Measurements from ENCODE around the gene GRID2. TPM values are rescaled to one million over a fixed set of nuclear protein-coding genes. Genes with fewer than 3 reads are reported as not detected.

Gene GRID2
- total RNA-seq, 4 donors from 2014 or later, result 0.16 TPM; not detected in 3

- intact Hi-C loops (cut with DNase I; ENCODE audit: low total_unique reads) (no loop called here), in situ Hi-C loops (cut with MboI; ENCODE audit: low pct_ligation_motif_present in 1 of 4, low pct_unique_long_range_greater_than_20kb in 1 of 4, low sequenced_read_pairs in 3 of 4) (no loop called here)
- Histone ChIP-seq H3K4me1 (no peaks in the 10 kb centered on the region), H3K9me3 (no peaks in the 10 kb centered on the region), H3K27ac (no peak overlapping the region), H3K27me3 (no peaks in the 10 kb centered on the region), H3K36me3 (no peaks in the 10 kb centered on the region), H3K4me3 (no peak overlapping the region)
- TF ChIP-seq EP300 (IDR thresholded peaks at IDR 0.05; ENCODE audit: low read depth) (no peak), CTCF (IDR thresholded peaks at IDR 0.05) (no peak), POLR2A (IDR thresholded peaks at IDR 0.05) (no peak), POLR2AphosphoS5 (IDR thresholded peaks at IDR 0.05) (no peak)
- WGBS, 2 donors (ENCODE audit: low coverage in 1 of 2), result 65 to 70% methylated on average over 2 of the region's 2 CpGs
- DNase-seq, result no peak
Measured at GRCh38 chr4:93394545-93395081, 1090.8 kb downstream of the GRID2 start.

- TF ChIP-seq CTCF (IDR thresholded peaks at IDR 0.05), result no peak
- no peak for TF ChIP-seq POLR2AphosphoS5 (IDR thresholded peaks at IDR 0.05)
- TF ChIP-seq EP300 (IDR thresholded peaks at IDR 0.05; ENCODE audit: low read depth), result no peak
- TF ChIP-seq POLR2A (IDR thresholded peaks at IDR 0.05), result no peak
- no peaks in the 10 kb centered on the region for H3K27me3 ChIP-seq
- 96 to 100% methylated on average over 1 of the region's 1 CpG for WGBS, 2 donors (ENCODE audit: low coverage in 1 of 2)
- no peak for DNase-seq
- intact Hi-C loops (cut with DNase I; ENCODE audit: low total_unique reads) (no loop called here), in situ Hi-C loops (cut with MboI; ENCODE audit: low pct_ligation_motif_present in 1 of 4, low pct_unique_long_range_greater_than_20kb in 1 of 4, low sequenced_read_pairs in 3 of 4) (no loop called here)
- H3K4me3 ChIP-seq, result no peak overlapping the region
- no peaks in the 10 kb centered on the region for H3K36me3 ChIP-seq
- H3K4me1 ChIP-seq, result no peaks in the 10 kb centered on the region
- no peaks in the 10 kb centered on the region for H3K9me3 ChIP-seq
- no peak overlapping the region for H3K27ac ChIP-seq
Measured at GRCh38 chr4:93396272-93396671, 1092.5 kb downstream of the GRID2 start.

- DNase-seq, result no peak
- no peak overlapping the region for H3K27ac ChIP-seq
- in situ Hi-C loops (cut with MboI; ENCODE audit: low pct_ligation_motif_present in 1 of 4, low pct_unique_long_range_greater_than_20kb in 1 of 4, low sequenced_read_pairs in 3 of 4) (loop anchor here in 1 of 4 donors (25.0 kb wide), 1 partner anchor 91 kb away; no protein-coding TSS in a partner anchor), intact Hi-C loops (cut with DNase I; ENCODE audit: low total_unique reads) (no loop called here)
- H3K9me3 ChIP-seq, result no peaks in the 10 kb centered on the region
- no peak overlapping the region for H3K4me3 ChIP-seq
- WGBS, 2 donors (ENCODE audit: low coverage in 1 of 2), result 76 to 100% methylated on average over 1 of the region's 1 CpG
- TF ChIP-seq EP300 (IDR thresholded peaks at IDR 0.05; ENCODE audit: low read depth) (no peak), POLR2AphosphoS5 (IDR thresholded peaks at IDR 0.05) (no peak), POLR2A (IDR thresholded peaks at IDR 0.05) (no peak), CTCF (IDR thresholded peaks at IDR 0.05) (no peak)
- H3K27me3 ChIP-seq, result no peaks in the 10 kb centered on the region
- H3K4me1 ChIP-seq, result no peaks in the 10 kb centered on the region
- H3K36me3 ChIP-seq, result no peaks in the 10 kb centered on the region
Measured at GRCh38 chr4:93403571-93403970, 1099.8 kb downstream of the GRID2 start.

DNA sequence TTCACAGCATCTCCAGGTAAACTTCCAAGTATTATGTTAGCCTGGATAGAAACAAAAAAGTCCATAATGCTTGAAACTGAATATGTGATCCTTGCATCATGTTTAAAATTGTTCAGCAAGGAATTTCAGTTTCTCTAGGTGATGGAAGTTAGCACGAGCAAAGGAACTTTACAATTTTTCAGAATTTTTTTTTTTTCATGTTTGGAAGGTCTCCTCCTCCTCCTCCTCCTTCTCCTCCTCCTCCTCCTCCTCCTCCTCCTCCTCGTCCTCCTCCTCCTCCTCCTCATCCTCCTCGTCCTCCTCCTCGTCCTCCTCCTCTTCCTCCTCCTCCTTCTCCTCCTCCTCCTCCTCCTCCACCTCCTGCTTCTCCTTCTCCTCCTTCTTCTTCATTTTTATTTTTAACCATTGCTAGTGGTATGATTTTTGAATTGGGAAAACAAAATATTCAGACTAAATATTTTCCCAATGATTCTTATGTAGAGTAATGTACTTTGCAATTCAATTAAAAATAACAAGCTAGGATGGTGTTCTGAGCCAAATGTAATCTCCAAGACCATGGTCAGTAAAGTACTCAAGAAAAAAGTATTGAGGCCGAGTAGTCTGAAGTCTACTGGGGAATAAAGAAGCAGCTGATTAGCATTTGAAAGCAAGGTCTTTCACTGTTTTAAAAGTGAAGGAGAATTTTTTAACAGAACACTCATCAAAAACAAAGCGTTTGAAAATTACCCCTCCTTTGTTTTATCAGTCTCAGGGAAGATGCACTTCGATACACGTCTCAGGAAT, 1103.9 kb downstream of the GRID2 start:
- H3K9me3 ChIP-seq, result no peaks in the 10 kb centered on the region
- in situ Hi-C loops (cut with MboI; ENCODE audit: low pct_ligation_motif_present in 1 of 4, low pct_unique_long_range_greater_than_20kb in 1 of 4, low sequenced_read_pairs in 3 of 4), result loop anchor here in 1 of 4 donors (25.0 kb wide), 1 partner anchor 95 kb away; no protein-coding TSS in a partner anchor
- 59 to 65% methylated on average over 7 to 8 of the region's 8 CpGs for WGBS, 2 donors (ENCODE audit: low coverage in 1 of 2)
- intact Hi-C loops (cut with DNase I; ENCODE audit: low total_unique reads), result no loop called here
- no peak overlapping the region for H3K27ac ChIP-seq
- H3K4me1 ChIP-seq, result no peaks in the 10 kb centered on the region
- TF ChIP-seq EP300 (IDR thresholded peaks at IDR 0.05; ENCODE audit: low read depth) (no peak), CTCF (IDR thresholded peaks at IDR 0.05) (no peak), POLR2AphosphoS5 (IDR thresholded peaks at IDR 0.05) (no peak), POLR2A (IDR thresholded peaks at IDR 0.05) (no peak)
- H3K27me3 ChIP-seq, result no peaks in the 10 kb centered on the region
- H3K4me3 ChIP-seq, result no peak overlapping the region
- H3K36me3 ChIP-seq, result no peaks in the 10 kb centered on the region
- no peak for DNase-seq

Data from transverse colon (tissue), 4 donors.